GM12874 (cell line): ENCODE measurements around the gene CEP295NL.

ENCODE experiments used
- CTCF ChIP-seq: IDR thresholded peaks from 2 replicates; pipeline ENCODE4 v1.5.1; 2011; ENCODE audit warnings: low read depth, mild to moderate bottlenecking, control low read depth, low read length, moderate library complexity; ENCODE audit not compliant: insufficient read depth

CEP295NL gene

GRCh38 chr17:78925662-78926555 lies 22.9 kb upstream of the CEP295NL start:
- no peak for TF ChIP-seq CTCF

DNA sequence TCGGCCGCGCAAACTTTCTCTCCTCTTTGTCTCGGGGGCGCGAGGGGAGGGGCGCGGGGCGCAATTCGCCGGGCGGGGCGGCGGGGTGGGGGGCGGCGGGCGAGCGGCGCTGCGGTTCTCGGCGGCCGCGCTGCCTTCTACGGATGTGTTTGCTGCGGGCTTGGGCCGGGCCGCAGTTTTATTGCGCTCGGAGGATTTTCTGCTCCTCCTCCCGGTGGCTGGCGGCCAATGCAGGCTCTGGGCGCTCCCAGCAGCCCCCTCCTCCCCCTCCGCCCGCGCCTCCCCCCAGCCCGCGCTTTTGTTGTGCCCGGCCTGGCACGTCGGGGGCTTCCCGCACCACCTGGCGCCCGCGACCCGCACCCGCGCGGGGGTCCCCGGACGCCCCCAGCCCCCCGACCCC lies 22.2 kb upstream of the CEP295NL start, which contains the start of gene TIMP2:
TIMP2 (minus strand) TSS at position 154 of the 400 bp plus-strand sequence. CDS start 299 bp downstream, outside the sequence.
- 0 out of 2 replicates have a peak, but pooled peaks have one; percentile 10 for TF ChIP-seq CTCF

- TF ChIP-seq CTCF: no peak
These were observed 21.6 kb upstream of the CEP295NL start for GRCh38 chr17:78924481-78925151.

DNA sequence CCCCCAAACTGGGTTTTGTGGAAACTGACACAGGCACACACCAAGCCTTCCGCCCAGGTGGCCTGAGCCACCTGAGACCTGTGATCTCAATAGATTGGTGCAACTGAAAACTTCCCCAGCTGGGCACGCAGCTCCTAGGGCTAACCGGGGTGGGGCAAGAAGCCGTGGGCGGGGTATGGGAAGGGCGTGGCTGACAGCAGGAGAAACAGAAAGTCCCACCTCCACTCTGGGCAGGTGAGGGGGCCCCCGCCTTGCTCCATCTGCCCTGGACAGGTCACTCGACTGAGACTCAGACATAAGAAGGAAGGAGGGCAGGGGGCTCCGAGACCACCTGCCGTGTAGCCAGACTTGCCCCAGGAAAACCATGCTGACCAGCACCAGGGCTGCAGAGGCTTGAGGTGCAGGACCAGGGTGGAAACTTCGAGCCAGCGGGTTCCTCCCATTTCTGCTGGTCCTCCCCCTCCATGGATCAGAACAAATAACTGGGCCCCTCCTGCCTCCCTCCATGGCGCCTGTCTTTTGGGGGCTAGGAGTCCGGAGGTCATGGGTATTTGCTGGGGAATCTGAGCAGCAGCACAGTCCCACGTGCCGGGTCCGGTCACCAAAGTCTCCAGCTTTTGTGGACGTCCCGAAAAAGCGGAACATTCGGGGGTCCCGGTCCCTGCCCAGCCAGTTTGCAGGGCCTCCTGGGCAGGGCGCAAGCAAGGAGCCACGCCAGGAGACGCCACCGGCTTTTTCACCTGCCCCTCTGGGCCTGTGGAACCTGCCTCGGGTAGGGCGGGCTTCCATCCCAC lies 20.9 kb upstream of the CEP295NL start:
- no peak for TF ChIP-seq CTCF

GRCh38 chr17:78922816-78923498 lies 20.0 kb upstream of the CEP295NL start:
- TF ChIP-seq CTCF: no peak

GRCh38 chr17:78921437-78921971 lies 18.5 kb upstream of the CEP295NL start:
- TF ChIP-seq CTCF: no peak
